Measurements from ENCODE around the gene IFNAR1.

DNA sequence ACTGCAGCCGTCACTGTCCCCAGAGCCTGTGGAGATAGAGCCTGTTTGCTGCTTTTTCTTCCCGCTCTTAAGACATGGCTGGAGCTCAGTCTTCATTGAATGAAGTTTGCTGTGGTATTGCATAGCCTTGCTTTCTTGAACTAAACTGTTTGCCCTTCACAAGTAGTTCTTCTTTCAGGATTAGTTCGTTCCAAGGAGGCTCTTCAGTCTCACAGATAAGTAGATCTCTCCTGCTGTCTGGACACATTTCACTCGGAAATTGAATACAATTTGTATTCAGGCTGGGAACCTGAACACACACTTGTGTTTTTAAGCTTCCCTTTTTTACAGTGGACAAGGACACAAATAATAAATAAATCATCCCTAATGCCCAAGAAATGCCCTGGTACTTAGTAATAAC lies 34.7 kb downstream of the IFNAR1 start:
- TF ChIP-seq POLR2A (IDR thresholded peaks at IDR 0.05) (no peak), POLR2AphosphoS5 (IDR thresholded peaks at IDR 0.05; ENCODE audit: insufficient read depth in 1 of 2, low read depth in 1 of 2) (no peak)
- TF ChIP-seq, protein P1, sequence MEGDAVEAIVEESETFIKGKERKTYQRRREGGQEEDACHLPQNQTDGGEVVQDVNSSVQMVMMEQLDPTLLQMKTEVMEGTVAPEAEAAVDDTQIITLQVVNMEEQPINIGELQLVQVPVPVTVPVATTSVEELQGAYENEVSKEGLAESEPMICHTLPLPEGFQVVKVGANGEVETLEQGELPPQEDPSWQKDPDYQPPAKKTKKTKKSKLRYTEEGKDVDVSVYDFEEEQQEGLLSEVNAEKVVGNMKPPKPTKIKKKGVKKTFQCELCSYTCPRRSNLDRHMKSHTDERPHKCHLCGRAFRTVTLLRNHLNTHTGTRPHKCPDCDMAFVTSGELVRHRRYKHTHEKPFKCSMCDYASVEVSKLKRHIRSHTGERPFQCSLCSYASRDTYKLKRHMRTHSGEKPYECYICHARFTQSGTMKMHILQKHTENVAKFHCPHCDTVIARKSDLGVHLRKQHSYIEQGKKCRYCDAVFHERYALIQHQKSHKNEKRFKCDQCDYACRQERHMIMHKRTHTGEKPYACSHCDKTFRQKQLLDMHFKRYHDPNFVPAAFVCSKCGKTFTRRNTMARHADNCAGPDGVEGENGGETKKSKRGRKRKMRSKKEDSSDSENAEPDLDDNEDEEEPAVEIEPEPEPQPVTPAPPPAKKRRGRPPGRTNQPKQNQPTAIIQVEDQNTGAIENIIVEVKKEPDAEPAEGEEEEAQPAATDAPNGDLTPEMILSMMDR (IDR thresholded peaks at IDR 0.05) = no peak
